Panc1 (cell line): ENCODE results near the gene CIDEA. TPM values are rescaled to one million over a fixed set of nuclear protein-coding genes. Genes with fewer than 3 reads are reported as not detected.

Source experiments
- ATAC-seq: fragments of 200-7000 bp; cut with Tn5 transposase; 2 replicates; pipeline ENCODE4 v1.9.1; 2020; ENCODE audit warnings: mild to moderate bottlenecking, moderate library complexity
- BruUV-seq: library from RNA; stranded (reverse); fragments of 400-500 nt; replicated peaks from 2 replicates; lab custom pipeline; 2021; lab: Mats Ljungman, UMichigan
- CTCF ChIA-PET: fragments of 300-600 bp; sonication (Branson Sonifier 250); formaldehyde crosslinking; loops from one replicate; lab custom pipeline; 2022; ENCODE audit warnings: antibody characterized with exemption; lab: Charles Lee
- POLR2A ChIA-PET: fragments of 300-600 bp; sonication (Branson Sonifier 250); formaldehyde crosslinking; loops from one replicate; lab custom pipeline; 2022; ENCODE audit warnings: antibody characterized with exemption; lab: Charles Lee
- DNase-seq: peaks from one replicate; pipeline ENCODE4 v3.0.0-alpha.2; 2010; ENCODE audit warnings: low read depth, low spot score
- H3K27ac ChIP-seq: 2 replicates; pipeline ENCODE4 v1.5.1; 2011; ENCODE audit warnings: mild to moderate bottlenecking, low read length, inconsistent platforms
- H3K27me3 ChIP-seq: fragments of 200-500 bp; sonication (Bioruptor generic); 2 replicates; pipeline ENCODE4 v1.6.0; 2014; ENCODE audit warnings: low read length, inconsistent platforms; ENCODE audit not compliant: control insufficient read depth, insufficient read depth
- H3K36me3 ChIP-seq: fragments of 200-500 bp; sonication (Bioruptor generic); 2 replicates; pipeline ENCODE4 v1.5.1; 2014; ENCODE audit warnings: inconsistent platforms, mild to moderate bottlenecking, low read length, moderate library complexity; ENCODE audit not compliant: control insufficient read depth, insufficient read depth
- H3K4me1 ChIP-seq: 2 replicates; pipeline ENCODE4 v1.5.1; 2011; ENCODE audit warnings: inconsistent platforms, mild to moderate bottlenecking, low read length, moderate library complexity; ENCODE audit not compliant: control insufficient read depth, insufficient read depth
- H3K4me3 ChIP-seq, 2 experiments: 2 replicates each; pipeline ENCODE4 v1.5.1; 2011 to 2012; ENCODE audit warnings: low read depth in 2 of 2, low read length in 2 of 2, mild to moderate bottlenecking in 2 of 2, inconsistent platforms in 1 of 2, moderate library complexity in 1 of 2
- H3K9me3 ChIP-seq: fragments of 200-500 bp; sonication (Bioruptor generic); 2 replicates; pipeline ENCODE4 v1.5.1; 2014; ENCODE audit warnings: low read depth, mild to moderate bottlenecking, inconsistent platforms, low read length, moderate library complexity; ENCODE audit not compliant: control insufficient read depth, insufficient read depth
- POLR2AphosphoS5 ChIP-seq: IDR thresholded peaks from 2 replicates; pipeline ENCODE4 v1.6.1; 2012; ENCODE audit warnings: mild to moderate bottlenecking, low read depth, low read length, moderate library complexity
- SIN3A ChIP-seq: IDR thresholded peaks from 2 replicates; pipeline ENCODE4 v1.6.1; 2012; ENCODE audit warnings: low read depth, mild to moderate bottlenecking, low read length, moderate library complexity, borderline replicate concordance; ENCODE audit not compliant: insufficient read depth
- TCF7L2 ChIP-seq: IDR thresholded peaks from 2 replicates; pipeline ENCODE4 v1.6.1; 2011; ENCODE audit warnings: mild to moderate bottlenecking, low read depth, low read length, inconsistent platforms
- in situ Hi-C: cut with HindIII; loops from 2 replicates; pipeline ENCODE4 v1.10.0; 2016; ENCODE audit warnings: low sequenced_read_pairs, low pct_unique_long_range_greater_than_20kb
- intact Hi-C: fragments of 100-400 bp; cut with micrococcal nuclease; formaldehyde crosslinking; loops from one replicate; pipeline ENCODE4 v1.10.0; 2022; ENCODE audit not compliant: unreplicated experiment
- total RNA-seq: library from RNA; stranded (reverse); gene quantifications from one replicate; pipeline ENCODE4 v1.2.1, GENCODE V29; 2021; ENCODE audit not compliant: unreplicated experiment
- TF ChIP-seq, protein P1 (sequence below), 2 experiments: IDR thresholded peaks; 2 replicates each; pipeline ENCODE4 v1.6.1; 2011 to 2012; ENCODE audit warnings: low read depth in 2 of 2, control low read depth in 1 of 2, low read length in 1 of 2, mild to moderate bottlenecking in 1 of 2, moderate library complexity in 1 of 2; ENCODE audit not compliant: insufficient read depth in 1 of 2
- TF ChIP-seq, protein P2 (sequence below): fragments of 450-650 bp; IDR thresholded peaks from 2 replicates; pipeline ENCODE4 v1.5.1; 2017; ENCODE audit warnings: mild to moderate bottlenecking

The CIDEA gene
- total RNA-seq, 1 experiment from 2014 or later, result not detected

DNA sequence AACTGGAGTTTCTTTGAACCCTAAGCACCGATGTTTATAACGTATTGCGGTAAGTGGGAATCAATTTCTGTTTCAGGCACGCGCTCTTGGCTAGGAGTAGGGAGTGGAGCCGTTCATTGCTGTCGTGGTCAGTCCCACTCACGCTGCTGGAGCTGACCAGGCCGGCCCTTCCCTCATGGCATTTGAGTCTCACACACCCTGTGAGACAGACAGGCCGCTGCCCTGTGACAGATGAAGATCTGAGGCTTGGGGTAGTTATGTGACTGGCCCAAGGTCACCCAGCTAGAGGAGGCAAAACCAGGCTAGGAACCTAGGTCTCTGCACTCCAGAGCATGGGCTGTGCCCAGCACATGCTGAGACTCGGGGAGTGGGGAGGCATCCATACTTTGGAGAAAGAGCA is 2.9 kb upstream of the CIDEA start:
- no peaks in the 10 kb centered on the region for H3K36me3 ChIP-seq
- H3K9me3 ChIP-seq, result no peaks in the 10 kb centered on the region
- no peaks in the 10 kb centered on the region for H3K4me1 ChIP-seq
- BruUV-seq, result no TSS peak
- TF ChIP-seq, protein P1, sequence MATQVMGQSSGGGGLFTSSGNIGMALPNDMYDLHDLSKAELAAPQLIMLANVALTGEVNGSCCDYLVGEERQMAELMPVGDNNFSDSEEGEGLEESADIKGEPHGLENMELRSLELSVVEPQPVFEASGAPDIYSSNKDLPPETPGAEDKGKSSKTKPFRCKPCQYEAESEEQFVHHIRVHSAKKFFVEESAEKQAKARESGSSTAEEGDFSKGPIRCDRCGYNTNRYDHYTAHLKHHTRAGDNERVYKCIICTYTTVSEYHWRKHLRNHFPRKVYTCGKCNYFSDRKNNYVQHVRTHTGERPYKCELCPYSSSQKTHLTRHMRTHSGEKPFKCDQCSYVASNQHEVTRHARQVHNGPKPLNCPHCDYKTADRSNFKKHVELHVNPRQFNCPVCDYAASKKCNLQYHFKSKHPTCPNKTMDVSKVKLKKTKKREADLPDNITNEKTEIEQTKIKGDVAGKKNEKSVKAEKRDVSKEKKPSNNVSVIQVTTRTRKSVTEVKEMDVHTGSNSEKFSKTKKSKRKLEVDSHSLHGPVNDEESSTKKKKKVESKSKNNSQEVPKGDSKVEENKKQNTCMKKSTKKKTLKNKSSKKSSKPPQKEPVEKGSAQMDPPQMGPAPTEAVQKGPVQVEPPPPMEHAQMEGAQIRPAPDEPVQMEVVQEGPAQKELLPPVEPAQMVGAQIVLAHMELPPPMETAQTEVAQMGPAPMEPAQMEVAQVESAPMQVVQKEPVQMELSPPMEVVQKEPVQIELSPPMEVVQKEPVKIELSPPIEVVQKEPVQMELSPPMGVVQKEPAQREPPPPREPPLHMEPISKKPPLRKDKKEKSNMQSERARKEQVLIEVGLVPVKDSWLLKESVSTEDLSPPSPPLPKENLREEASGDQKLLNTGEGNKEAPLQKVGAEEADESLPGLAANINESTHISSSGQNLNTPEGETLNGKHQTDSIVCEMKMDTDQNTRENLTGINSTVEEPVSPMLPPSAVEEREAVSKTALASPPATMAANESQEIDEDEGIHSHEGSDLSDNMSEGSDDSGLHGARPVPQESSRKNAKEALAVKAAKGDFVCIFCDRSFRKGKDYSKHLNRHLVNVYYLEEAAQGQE (IDR thresholded peaks at IDR 0.05; ENCODE audit: insufficient read depth in 1 of 2, low read depth in 2 of 2, low read length in 1 of 2), result no peak
- TF ChIP-seq TCF7L2, result no peak
- no peak for TF ChIP-seq SIN3A
- TF ChIP-seq, protein P2, sequence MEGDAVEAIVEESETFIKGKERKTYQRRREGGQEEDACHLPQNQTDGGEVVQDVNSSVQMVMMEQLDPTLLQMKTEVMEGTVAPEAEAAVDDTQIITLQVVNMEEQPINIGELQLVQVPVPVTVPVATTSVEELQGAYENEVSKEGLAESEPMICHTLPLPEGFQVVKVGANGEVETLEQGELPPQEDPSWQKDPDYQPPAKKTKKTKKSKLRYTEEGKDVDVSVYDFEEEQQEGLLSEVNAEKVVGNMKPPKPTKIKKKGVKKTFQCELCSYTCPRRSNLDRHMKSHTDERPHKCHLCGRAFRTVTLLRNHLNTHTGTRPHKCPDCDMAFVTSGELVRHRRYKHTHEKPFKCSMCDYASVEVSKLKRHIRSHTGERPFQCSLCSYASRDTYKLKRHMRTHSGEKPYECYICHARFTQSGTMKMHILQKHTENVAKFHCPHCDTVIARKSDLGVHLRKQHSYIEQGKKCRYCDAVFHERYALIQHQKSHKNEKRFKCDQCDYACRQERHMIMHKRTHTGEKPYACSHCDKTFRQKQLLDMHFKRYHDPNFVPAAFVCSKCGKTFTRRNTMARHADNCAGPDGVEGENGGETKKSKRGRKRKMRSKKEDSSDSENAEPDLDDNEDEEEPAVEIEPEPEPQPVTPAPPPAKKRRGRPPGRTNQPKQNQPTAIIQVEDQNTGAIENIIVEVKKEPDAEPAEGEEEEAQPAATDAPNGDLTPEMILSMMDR, result no peak
- no peak for TF ChIP-seq POLR2AphosphoS5
- H3K27me3 ChIP-seq, result no peaks in the 10 kb centered on the region; the same call in 1 of the 2 replicates
- H3K4me3 ChIP-seq, result no peak overlapping the region
- DNase-seq (no peak), ATAC-seq (no peak)
- H3K27ac ChIP-seq, result no peak overlapping the region
- ChIA-PET POLR2A (no interaction called here), CTCF (no interaction called here)
- in situ Hi-C loops (no loop called here), intact Hi-C loops (no loop called here)

DNA sequence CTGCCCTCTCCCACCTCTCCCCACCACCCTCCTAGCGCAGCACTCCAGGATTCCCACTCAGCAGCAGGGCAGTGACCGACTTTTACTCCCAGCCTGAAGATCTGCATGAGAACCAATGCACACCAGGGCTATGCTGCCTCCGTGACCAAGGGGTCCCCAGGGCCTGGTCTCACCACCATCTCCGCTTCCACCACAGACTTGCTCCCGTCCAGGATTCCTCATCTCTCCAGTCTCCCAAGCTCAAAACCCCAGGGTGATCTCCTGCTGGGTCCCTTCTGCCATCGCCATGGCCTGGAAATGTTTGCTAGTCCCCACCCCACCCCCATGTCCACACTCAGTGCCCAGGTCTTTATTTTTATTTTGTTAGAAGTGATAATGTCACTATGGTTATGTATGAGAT is 2.1 kb upstream of the CIDEA start:
- H3K27ac ChIP-seq, result no peak overlapping the region
- ChIA-PET CTCF (no interaction called here), POLR2A (no interaction called here)
- no peaks in the 10 kb centered on the region for H3K9me3 ChIP-seq
- ATAC-seq, result no peak
- no peaks in the 10 kb centered on the region for H3K36me3 ChIP-seq
- H3K4me1 ChIP-seq, result no peaks in the 10 kb centered on the region
- BruUV-seq, result no TSS peak
- TF ChIP-seq, protein P1 (IDR thresholded peaks at IDR 0.05; ENCODE audit: insufficient read depth in 1 of 2, low read depth in 2 of 2, low read length in 1 of 2), result no peak
- TF ChIP-seq TCF7L2 (no peak), SIN3A (no peak), POLR2AphosphoS5 (no peak)
- TF ChIP-seq, protein P2, result no peak
- intact Hi-C loops, result no loop called here
- in situ Hi-C loops, result no loop called here
- DNase-seq, result no peak
- no peak overlapping the region for H3K4me3 ChIP-seq
- H3K27me3 ChIP-seq, result no peaks in the 10 kb centered on the region; the same call in 1 of the 2 replicates
